Inferior parietal cortex (tissue), 1 donor: ENCODE data around the gene TP53I11.

Source experiments
- DNase-seq: peaks from one replicate; pipeline ENCODE4 v3.0.0-alpha.2; 2016; ENCODE audit errors: extremely low spot score

The TP53I11 gene

DNA sequence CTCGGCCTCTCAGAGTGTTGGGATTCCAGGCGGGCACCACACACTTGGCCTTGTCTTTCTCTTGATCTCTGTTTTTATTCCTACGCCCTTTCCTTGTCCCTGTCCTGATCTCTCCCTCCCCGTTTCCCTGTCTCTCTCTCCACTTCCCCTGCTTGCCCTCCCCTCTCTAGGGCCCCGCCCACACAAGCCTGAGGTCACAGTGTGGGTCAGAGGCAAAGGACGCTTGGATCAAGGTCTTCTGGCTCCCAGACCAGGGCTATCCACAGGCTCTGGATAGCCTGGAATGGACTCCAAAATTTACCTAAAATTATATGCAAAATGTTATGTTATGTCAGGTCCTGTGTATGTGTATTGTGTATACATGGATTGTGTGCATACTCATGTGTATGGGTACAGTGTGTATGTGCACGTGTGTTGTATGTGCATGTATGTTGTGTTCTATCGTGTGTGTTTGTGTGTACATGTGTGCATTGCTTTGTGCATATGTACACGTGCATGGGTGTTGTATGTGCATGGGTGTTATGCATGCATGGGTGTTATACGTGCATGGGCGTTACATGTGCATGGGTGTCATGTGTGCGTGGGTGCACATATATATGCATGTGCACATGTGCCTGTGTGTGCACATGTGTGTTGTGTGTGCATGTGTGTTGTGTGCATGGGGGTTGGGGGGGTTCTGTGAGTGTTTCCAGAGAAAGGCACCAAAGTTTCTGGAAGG is 38.3 kb downstream of the TP53I11 start:
- no peak for DNase-seq

DNA sequence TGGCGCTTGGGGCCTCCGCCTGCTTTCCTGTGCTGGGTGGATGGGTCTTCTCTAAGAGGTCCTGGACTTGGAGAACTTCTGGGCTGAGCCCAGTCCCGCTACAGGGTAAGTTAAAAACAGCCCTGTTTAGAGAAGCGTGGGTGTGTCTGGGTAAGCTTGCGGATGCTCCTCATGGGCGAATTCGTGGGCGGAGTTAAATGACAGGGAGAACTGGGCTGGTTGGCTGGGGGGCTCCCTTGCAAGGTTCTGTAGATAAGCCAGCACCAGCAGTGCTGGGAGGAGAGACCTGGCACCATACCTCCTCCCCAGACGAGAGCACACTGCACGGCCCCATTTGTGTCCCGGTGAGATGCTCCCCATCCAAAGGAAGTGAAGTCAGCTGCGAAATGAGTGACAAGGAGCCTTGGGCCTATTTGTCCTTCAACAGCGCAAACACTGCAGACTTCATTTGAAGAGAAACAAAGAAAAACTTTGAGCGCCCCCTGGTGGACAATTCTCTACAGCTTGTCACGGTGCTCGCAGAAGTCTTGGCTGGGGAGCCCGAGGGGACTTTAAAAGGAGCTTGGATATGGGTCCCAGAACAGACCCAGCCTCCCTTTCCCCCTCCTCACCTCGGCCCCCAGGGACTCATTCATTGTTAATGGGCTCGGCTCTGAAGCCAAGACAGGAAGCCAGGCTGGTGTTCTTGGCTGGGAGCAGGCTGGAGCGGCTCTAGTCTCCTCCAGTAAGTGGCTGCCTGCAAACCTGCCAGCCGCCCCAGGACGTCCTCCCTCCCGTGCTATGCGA is 39.5 kb downstream of the TP53I11 start:
- peak; percentile 98 for DNase-seq

DNA sequence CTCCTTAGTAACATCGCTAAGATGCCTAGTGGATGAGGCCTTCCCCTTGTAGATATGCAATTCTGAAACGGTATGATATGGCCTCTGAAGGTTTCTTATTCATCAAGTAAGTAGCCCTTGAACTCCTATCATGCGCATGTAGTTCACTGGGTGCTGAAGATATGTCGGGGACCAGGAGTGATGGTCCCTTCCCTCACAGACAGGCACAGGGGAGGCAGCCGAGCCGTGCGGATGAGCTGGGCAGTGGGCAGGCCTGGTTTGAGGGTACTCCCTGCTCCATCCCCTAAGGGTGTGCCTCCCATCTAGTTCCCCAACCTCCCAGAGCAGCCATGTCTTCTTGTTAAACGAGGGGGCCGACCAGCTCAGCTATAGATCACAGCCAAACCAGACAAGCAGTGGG is 40.1 kb downstream of the TP53I11 start:
- no peak for DNase-seq

DNA sequence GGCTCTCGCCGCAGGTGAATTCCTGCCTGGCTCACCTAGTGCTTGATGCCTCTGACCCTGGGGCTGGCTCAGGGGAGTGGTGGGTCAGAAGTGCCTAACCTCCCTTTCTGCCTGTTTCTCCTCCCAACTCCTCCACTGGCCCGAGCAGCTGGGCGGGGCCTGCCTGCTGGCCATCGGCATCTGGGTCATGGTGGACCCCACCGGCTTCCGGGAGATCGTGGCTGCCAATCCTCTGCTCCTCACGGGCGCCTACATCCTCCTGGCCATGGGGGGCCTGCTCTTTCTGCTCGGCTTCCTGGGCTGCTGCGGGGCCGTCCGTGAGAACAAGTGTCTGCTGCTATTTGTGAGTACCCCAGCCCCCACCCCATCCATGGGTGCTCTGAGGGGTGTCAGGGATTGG is 41.1 kb downstream of the TP53I11 start:
- DNase-seq, result no peak

DNA sequence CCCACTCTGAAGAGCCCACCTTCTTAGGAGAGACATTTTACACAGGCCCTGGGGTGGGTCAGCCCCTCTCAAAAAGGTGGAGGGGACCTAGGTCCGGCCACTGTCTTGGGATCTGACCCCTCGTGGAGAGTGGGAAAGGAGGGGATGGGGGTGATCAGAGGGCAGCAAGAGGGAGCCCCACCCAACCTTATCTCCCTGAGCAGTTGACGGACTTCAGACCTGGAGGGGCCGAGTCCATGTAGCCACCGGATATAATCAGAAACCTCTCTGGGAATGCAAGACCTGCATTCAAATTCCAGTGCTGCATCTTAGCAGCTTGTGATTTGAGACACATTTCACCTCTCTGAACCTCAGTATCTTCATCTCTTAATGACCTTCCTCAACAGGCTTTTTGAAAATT is 44.0 kb downstream of the TP53I11 start:
- no peak for DNase-seq

DNA sequence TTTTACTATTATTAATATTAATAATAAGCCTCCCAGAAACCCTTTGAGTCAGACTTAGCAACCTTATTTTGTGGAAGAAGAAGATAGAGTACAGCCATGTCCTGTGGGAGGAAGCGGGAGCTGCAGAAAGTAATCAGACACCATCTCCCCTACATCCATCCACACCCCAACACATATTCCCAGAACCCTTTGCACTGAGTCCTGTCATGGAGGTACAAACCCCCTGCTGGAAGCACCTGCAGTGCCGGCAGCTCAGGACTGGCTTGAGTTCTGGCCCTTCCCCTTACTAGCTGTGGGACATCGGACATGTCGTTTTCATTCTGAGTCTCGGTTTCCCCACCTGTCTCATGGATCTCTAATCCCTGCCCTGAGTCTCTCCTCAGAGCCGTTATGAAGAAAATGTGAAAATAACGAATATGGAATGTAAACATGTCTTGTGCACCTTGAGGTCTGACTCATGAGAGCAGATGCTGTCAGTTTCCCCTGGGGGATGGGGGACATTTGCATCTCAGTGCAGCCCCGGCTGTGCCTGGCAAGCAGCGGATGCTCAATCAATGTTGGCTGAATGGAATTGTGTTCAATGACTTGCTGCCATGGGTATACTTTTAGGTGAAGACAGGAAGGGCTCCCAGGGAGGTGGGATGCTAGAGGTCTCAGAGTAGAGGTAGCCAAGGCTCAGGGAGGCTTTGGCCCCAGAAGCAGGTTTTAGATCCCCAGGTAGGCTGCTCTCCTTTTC is 45.4 kb downstream of the TP53I11 start:
- DNase-seq, result no peak

DNA sequence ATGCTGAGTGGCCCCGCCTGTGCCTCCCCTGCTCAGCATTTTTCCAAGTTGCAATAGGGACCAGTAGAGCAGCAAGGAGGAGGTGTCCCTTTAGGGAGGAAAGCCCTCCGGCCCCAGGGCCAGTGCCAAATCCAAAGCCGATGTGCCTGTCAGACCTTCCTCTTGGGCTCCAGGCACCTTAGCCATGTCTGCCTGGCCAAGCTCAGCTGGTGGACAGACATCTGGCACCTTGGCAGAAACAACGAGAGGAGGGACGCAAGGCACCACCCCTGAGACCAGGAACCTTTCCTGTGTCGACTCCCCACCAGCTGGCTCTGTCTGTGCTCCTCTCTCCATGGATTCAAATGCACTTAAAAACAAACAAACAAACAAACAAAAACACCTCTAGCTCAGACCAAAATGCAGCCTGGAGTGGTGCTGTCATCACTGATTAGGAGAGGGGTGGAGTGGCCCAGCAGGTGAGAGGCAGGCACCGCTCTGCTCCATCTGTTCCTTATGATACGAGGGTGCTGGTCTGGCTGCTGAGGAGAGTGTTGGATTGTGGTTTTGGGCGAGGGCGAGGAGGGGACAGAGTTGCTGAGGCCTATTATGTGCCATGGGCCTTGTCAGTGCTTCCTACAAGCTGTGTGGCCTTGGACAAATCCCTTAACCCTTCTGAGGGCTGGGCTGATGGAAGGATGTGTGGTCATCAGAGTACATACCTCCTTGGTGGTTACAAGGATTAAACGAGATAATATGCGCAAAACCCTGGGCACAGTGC is 46.2 kb downstream of the TP53I11 start:
- no peak for DNase-seq

DNA sequence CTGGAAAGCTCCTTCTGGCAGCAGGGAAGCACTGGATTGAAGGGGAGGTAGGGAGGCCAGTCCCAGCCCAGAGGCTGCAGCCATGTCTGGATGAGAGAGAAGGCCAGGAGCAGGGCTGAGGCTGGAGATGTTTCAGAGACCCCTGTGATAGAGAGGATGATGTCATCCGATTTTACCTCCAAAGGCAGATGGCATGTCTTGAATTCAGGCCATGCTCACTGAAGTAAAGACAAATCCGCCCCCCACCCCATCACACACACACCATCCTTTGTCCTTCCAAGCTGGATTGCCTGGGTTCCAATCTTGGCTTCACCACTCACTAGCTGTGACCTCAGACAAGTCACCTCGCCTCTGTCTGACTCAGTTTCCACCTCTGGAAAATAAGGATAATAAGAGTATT is 47.2 kb downstream of the TP53I11 start:
- DNase-seq, result no peak

DNA sequence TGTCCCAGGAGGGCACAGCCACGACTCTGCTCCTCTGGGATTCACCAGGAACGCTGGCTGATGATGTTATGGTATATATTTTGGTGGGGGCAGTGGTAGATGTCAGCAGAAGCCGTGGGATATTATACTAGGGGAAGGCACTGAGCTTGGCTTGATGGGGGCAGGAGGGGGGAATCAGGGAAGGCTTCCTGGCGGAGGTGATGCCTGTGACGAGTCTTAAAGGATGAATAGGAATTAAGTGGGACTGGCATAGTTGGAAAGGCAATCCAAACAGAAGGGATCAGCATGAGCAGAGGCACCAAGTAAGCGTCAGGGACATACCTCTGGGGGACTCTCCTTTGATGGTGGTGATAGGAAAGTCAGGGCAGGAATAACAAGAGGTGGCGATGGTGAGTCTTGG is 47.6 kb downstream of the TP53I11 start:
- DNase-seq, result no peak

DNA sequence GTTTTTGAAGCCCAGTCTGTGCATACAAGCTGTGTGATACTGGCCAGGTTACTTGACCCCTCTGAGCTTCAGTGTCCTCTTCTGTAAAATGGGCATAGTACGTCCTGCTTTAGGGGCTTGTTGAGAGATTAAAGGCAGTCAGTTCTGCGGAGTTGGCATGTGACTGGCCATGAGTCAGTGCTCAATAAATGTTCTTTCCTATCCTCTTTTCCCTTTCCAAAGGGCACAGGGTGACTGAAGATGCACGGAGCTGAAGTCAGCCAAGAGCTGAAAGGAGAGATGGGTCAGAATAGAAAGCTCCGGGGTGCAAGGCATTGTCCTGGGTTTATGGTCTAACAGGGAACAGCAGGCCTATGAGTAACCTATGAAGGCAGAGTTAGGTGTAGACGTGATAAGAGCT is 48.9 kb downstream of the TP53I11 start:
- no peak for DNase-seq

DNA sequence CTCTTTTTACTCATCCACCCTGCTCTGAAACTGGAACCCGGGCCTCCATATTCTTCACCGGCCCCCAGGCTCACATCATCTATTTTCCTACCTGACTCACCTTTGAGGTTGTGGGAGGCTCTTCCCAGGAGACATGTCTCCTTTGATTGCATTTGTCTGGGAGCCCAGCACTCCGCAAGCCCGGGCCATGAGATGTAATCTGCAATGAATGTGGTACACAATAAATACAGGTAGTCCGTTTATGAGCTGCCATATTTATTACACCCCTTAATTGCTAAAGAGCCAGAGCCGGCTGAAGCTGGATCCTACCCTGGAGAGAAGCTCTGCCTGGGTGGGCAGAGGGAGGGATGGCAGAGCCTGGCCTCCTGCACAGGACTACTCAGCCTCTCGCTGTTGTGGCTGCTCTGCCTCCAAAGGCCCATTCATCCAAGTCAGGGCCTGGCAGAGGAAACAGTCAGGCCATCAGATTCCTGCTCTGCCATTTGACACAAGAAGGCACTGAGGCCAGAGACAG is 49.5 kb downstream of the TP53I11 start:
- DNase-seq, result no peak

DNA sequence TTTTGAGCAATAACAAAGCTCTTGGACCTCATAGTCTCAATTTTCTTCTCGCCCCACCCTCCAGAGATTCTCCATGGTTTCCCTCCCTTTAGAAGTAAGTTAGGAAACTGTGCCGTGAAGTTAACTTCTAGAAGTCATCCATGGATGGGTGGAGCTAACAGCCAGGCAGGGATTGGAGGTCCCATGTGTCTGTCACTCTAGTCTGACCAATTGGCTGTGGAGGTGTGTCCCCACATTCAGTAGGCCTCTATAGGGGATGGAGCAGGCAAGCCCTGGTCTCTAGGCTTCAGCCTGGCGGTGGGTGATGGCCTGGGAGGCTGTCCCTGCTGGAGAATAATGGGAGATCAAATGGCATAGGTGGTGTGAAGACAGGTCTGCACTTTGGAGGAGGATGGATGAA is 50.7 kb downstream of the TP53I11 start:
- DNase-seq, result no peak

DNA sequence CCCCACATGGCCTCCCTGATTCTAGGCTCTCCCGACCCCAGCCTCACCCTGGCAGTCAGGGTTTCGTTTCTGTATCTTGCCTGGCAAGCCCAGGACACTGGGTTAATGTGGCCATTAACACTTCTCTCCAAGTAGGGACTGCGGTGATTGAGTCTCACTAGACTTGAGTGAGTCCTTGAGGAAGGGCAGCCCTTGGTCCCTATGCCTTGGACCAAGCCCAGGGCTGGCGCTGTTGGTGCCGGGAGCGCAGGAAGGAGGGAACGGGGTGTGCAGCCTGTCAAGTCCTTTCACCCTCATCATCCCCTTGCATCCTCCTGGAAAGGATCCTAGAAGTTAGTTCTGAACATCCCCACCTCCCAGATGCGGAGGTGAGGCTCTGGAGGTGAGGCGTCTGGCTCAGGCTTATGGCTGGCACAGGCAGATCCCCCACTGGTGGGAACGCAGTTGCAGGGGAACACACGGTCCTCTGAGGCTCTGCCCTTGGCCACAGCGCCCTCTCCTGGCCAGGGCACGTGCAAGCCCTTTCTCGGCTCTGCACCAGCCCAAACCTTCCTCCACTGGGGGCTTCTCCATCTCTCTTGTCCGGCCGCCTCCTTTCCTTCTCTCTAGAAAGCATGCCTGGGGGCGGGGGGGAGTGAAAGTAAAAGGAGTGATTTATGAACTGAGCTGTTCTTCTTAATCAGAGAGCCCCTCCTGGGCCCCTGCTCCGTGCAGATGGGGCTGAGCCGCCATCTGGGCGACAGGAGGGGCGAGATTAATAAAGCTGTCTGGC is 56.7 kb downstream of the TP53I11 start:
- DNase-seq, result peak; percentile 58

DNA sequence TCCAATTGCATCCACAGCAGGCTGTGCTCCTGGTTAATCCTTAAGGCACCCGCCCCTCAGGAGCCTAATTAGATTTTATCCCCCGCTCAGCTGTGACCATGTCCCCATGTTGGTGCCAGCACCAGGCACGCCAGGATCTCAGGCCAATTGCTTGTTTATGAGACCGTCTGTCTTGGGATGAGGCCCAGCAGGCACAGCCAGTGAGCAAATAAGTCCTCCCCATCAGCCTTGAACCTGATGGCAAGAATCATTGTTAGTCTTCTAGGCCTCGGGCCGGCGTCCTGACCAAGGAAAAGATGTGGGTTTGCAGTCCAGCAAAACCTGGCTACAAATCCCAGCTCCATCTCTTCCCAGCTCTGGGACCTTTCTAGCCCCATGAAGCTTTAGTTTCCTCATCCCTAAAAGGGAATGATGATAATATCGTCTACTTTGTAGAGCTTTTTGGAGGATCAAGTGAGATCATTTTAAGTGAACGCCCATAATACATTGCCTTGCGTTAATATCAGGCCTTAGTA is 57.3 kb downstream of the TP53I11 start:
- peak; percentile 15 for DNase-seq

DNA sequence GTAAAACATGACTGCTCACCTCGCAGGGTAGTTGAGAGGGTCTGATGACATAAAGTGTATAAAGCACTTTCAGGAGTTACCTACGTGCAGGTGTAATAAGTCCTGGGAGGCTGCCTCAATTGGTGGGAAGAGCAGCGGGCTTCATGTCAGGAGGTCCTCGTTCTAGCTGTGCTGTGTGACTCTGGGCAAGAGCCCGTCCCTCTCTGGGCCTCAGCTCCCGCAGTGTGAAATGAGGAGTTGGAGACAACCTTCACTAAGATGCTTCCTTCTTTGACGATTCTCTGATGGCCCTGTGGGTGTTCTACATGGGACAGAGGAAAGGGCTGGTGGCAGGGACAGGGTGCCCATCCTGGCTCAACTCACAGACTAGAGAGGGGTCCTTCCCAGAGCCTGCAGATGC is 57.8 kb downstream of the TP53I11 start:
- DNase-seq, result no peak

DNA sequence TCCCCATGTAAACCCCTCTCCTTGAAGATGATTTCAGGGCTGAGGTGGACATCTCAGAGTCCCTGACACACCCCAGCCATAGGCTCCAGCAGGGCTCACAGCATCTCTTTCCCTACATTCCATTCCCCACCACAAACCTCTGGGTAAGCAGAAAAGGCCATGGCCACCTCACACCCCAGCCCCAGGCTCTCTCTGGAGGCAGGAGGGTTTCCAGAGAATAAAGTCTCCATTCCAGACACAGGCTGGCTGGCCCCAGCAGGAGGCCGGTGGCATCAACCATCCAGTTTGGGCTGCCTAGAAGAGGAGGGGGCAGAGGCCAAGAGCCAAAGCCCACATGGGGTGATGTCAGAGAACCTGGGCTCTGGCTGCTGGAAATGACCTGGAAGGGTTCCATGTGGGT is 61.4 kb downstream of the TP53I11 start:
- no peak for DNase-seq

DNA sequence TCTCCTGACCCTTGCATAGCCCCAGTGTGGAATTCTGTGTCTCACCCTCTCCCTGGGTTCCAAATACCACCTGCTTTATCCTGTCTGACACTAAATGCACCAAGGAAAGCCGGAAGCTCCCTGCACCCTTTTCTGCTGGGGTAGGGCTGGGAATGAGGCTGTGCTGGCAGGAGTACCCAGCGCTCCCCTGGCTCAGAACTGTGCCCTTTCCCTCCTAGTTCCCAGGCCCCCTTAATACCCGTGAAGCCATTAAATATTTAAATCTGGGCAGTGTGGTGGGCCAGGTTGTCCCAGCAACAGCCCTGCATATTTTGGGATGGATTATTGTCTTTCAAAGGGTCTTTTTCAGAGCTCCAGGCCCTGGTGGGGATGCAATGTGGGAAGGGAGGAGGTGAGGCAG is 63.0 kb downstream of the TP53I11 start:
- no peak for DNase-seq

DNA sequence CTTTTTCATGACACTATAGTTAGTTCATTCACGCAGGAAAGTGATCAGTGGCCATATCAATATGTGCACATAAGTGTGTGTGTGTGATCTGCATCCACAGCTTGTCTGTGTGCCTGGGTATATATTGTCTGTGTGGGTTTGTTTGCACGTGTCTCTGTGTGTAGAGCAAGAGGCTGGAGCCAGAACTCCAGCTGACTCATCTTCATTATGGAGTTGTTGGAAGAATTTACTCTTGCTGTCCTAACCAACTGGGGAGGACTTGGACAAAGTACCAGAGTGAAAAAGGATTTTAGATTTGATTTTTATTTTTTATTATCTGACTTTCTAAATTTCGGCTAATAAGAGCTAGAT is 63.9 kb downstream of the TP53I11 start:
- DNase-seq, result peak; percentile 8

DNA sequence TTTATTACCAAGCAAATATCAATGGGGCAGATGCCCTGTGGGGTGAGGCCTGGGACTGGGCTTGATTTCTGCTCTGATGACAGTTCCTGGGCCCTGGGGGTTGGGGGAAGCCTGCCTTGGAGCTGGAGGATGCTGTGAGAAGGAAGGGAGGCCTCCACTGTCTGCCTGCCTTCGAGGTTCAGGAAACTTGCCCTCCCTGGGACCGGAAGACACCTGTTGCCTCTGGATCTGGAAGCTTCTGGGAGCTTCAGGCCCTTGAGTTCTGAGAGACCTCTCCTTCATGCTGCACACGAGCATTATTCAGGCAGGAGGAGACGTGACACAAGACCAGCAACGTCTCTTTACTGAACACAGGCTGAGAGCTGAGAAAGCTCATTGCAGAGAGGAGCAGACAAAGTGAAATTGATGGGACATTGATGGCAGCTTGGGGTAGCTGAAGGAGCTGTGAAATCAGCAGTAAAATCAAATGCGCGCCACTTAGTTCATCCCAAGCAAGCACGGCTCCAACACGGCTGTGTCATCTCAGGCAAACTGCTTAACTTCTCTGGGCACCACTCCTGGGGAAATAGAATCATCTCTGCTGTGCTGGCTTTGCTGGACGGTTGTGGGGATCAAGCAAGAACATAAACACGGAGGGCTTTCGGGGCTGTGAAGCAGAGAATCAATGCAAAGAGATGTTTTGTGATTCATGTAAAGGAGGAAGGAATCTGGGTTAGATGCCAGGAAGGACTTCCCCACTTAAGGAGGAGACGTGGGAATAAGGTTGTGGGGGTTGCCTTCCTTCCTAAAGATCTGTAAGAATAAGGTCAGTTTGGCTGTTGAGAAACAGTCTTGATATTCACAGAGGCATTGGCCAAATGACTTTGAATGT is 64.5 kb downstream of the TP53I11 start:
- no peak for DNase-seq
